Small intestine (tissue), 7 donors: Measurements from ENCODE around the gene ATP12A. TPM values are rescaled to one million over a fixed set of nuclear protein-coding genes. Genes with fewer than 3 reads are reported as not detected.
A peak's percentile ranks its signal among the peaks of the same experiment; 100 is the strongest.

Experiments
- DNase-seq, 2 donors: peaks; one replicate each; pipeline versions ENCODE4 v3.0.0 to v3.0.0-alpha.2; 2013
- FAIRE-seq: peaks from 2 replicates; lab custom pipeline; 2012; peaks lifted over from hg19 to GRCh38; lab: Jason Lieb, UNC
- H3K27ac ChIP-seq, 3 donors: one replicate each; pipeline ENCODE4 v1.5.1; 2013; ENCODE audit warnings: low read length in 2 of 3, mild to moderate bottlenecking in 2 of 3, control low read depth in 1 of 3, inconsistent platforms in 1 of 3, low read depth in 1 of 3, moderate library complexity in 1 of 3
- H3K27me3 ChIP-seq, 3 donors: one replicate each; pipeline ENCODE4 v1.6.1; 2013; ENCODE audit warnings: low read length in 3 of 3, inconsistent platforms in 1 of 3; ENCODE audit not compliant: control insufficient read depth in 3 of 3, insufficient read depth in 3 of 3
- H3K36me3 ChIP-seq, 3 donors: one replicate each; pipeline ENCODE4 v1.6.1; 2013; ENCODE audit warnings: low read length in 3 of 3, inconsistent platforms in 1 of 3, low read depth in 1 of 3, mild to moderate bottlenecking in 1 of 3, moderate library complexity in 1 of 3; ENCODE audit not compliant: control insufficient read depth in 3 of 3, insufficient read depth in 2 of 3
- H3K4me1 ChIP-seq, 3 donors: one replicate each; pipeline ENCODE4 v1.6.1; 2013; ENCODE audit warnings: low read length in 2 of 3, inconsistent platforms in 1 of 3, low read depth in 1 of 3, mild to moderate bottlenecking in 1 of 3, moderate library complexity in 1 of 3; ENCODE audit not compliant: control insufficient read depth in 3 of 3, insufficient read depth in 2 of 3
- H3K4me3 ChIP-seq, 3 donors: one replicate each; pipeline ENCODE4 v1.5.1; 2013; ENCODE audit warnings: low read length in 3 of 3, control low read depth in 1 of 3, inconsistent platforms in 1 of 3, low read depth in 1 of 3, mild to moderate bottlenecking in 1 of 3, moderate library complexity in 1 of 3
- H3K9me3 ChIP-seq, 2 donors: one replicate each; pipeline ENCODE4 v1.6.1; 2013; ENCODE audit warnings: low read depth in 1 of 2, low read length in 1 of 2; ENCODE audit not compliant: control insufficient read depth in 2 of 2, insufficient read depth in 1 of 2
- WGBS, 3 donors: extraction: QIAGEN DNeasy Blood & Tissue Kit; methylation state at CpG; one replicate each; pipeline ENCODE4 v1.1.7; 2013; 5-methylcytosine and 5-hydroxymethylcytosine counted together
- polyA plus RNA-seq, 4 donors: library from polyadenylated mRNA; stranded (reverse) in 3 of 4; unstranded in 1 of 4; fragments of 200-250 nt in 3 of 4; fragments of 120-200 nt in 1 of 4; gene quantifications; one replicate each; pipeline versions ENCODE4 v1.2.1 to v1.2.3, GENCODE V29; 2013
- donor health status: healthy with polysubstance abuse.
- donor health status: control.
- donor health status: control.
- donor health status: Bipolar disorder and iron deficiency.
- donor health status: healthy.

The ATP12A gene
- polyA plus RNA-seq, 4 donors = 0.01 TPM; not detected in 3

- no peaks in the 10 kb centered on the region for H3K27me3 ChIP-seq
- WGBS, 3 donors = 71 to 80% (median 79%) methylated on average over 1 of the region's 1 CpG
- H3K27ac ChIP-seq = no peak overlapping the region
- DNase-seq = no peak
- no peak for FAIRE-seq
- no peaks in the 10 kb centered on the region for H3K36me3 ChIP-seq
- no peak overlapping the region for H3K4me3 ChIP-seq
- no peaks in the 10 kb centered on the region for H3K9me3 ChIP-seq
- H3K4me1 ChIP-seq = no peaks in the 10 kb centered on the region
Measured at GRCh38 chr13:24644036-24644435, 36.2 kb upstream of the ATP12A start.

GRCh38 chr13:24648271-24648670, 31.9 kb upstream of the ATP12A start:
- H3K4me3 ChIP-seq = no peak overlapping the region
- no peak for FAIRE-seq
- H3K4me1 ChIP-seq = no peaks in the 10 kb centered on the region
- H3K9me3 ChIP-seq = no peaks in the 10 kb centered on the region
- DNase-seq = no peak
- no peaks in the 10 kb centered on the region for H3K36me3 ChIP-seq
- H3K27me3 ChIP-seq = no peaks in the 10 kb centered on the region
- H3K27ac ChIP-seq = no peak overlapping the region

GRCh38 chr13:24648983-24649687, 31.1 kb upstream of the ATP12A start:
- 89 to 94% (median 93%) methylated on average over 14 of the region's 14 CpGs for WGBS, 3 donors
- no peak for FAIRE-seq

GRCh38 chr13:24649688-24650043, 30.5 kb upstream of the ATP12A start:
- Histone ChIP-seq H3K36me3 (no peaks in the 10 kb centered on the region), H3K27me3 (no peaks in the 10 kb centered on the region), H3K27ac (no peak overlapping the region), H3K9me3 (no peaks in the 10 kb centered on the region), H3K4me3 (no peak overlapping the region), H3K4me1 (no peaks in the 10 kb centered on the region)
- DNase-seq (no peak), FAIRE-seq (no peak)
- 49 to 58% (median 58%) methylated on average over 2 of the region's 2 CpGs for WGBS, 3 donors

More at GRCh38 chr13:24648983-24649687, 31.1 kb upstream of the ATP12A start:
- DNase-seq = no peak
- no peaks in the 10 kb centered on the region for H3K4me1 ChIP-seq
- H3K27me3 ChIP-seq = no peaks in the 10 kb centered on the region
- no peaks in the 10 kb centered on the region for H3K9me3 ChIP-seq
- H3K4me3 ChIP-seq = no peak overlapping the region
- no peaks in the 10 kb centered on the region for H3K36me3 ChIP-seq
- H3K27ac ChIP-seq = no peak overlapping the region

- no peak overlapping the region for H3K4me3 ChIP-seq
- no peaks in the 10 kb centered on the region for H3K36me3 ChIP-seq
- no peak for FAIRE-seq
- H3K4me1 ChIP-seq = no peaks in the 10 kb centered on the region
- H3K27me3 ChIP-seq = no peaks in the 10 kb centered on the region
- DNase-seq = no peak
- no peak overlapping the region for H3K27ac ChIP-seq
- 50 to 66% (median 64%) methylated on average over 3 of the region's 3 CpGs for WGBS, 3 donors
- H3K9me3 ChIP-seq = no peaks in the 10 kb centered on the region
Measured at GRCh38 chr13:24650161-24650560, 30.0 kb upstream of the ATP12A start.

DNA sequence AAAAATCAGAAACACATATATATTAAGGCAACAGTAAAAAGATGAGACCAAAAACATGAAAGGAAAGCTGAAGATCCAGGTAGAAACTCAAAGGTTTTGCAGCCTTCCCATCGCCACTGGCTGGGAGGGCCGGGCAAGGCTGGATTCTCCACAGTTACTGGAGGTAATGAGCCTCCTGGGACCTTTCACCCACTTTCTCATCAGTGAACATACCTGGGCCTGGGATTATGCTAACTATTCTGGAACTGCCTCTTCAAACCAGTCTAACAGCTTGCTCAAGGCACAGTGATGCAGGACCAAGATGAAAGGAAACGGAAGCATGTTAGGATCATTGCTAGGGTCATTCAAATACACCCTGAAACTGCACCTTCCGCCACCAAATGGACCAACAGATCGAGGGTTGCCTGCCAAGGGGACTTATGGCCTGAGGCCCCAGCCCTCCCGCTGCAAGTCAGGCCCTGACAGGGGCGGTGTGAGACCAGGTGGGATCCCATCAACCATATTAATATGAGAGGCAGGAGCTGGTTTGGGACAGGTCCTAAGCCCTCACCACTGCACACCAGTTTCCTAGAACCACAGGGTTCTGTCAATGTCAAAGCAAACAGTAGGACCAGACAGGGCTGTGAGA, 28.4 kb upstream of the ATP12A start:
- WGBS, 3 donors = 48 to 80% (median 54%) methylated on average over 7 of the region's 7 CpGs
- Histone ChIP-seq H3K27me3 (no peaks in the 10 kb centered on the region), H3K36me3 (no peaks in the 10 kb centered on the region), H3K4me1 (no peaks in the 10 kb centered on the region), H3K4me3 (no peak overlapping the region), H3K9me3 (no peaks in the 10 kb centered on the region), H3K27ac (no peak overlapping the region)
- DNase-seq (peak; percentile 58 to 81), FAIRE-seq (no peak)

GRCh38 chr13:24652359-24652758, 27.8 kb upstream of the ATP12A start:
- Histone ChIP-seq H3K4me3 (no peak overlapping the region), H3K36me3 (no peaks in the 10 kb centered on the region), H3K27ac (no peak overlapping the region), H3K4me1 (no peaks in the 10 kb centered on the region), H3K27me3 (no peaks in the 10 kb centered on the region), H3K9me3 (no peaks in the 10 kb centered on the region)
- FAIRE-seq = no peak
- 91 to 93% (median 91%) methylated on average over 3 of the region's 3 CpGs for WGBS, 3 donors
- DNase-seq = no peak

GRCh38 chr13:24654741-24655140, 25.5 kb upstream of the ATP12A start:
- Histone ChIP-seq H3K36me3 (no peaks in the 10 kb centered on the region), H3K27me3 (no peaks in the 10 kb centered on the region), H3K27ac (no peak overlapping the region), H3K4me1 (peaks cover 0 to 6% (median 0%) of the 10 kb centered on the region in 3 donors), H3K4me3 (no peak overlapping the region), H3K9me3 (no peaks in the 10 kb centered on the region)
- FAIRE-seq (no peak), DNase-seq (no peak)
- WGBS, 3 donors = 73 to 90% (median 87%) methylated on average over 7 of the region's 7 CpGs
